Panc1 (cell line): Measurements from ENCODE around the gene MPPED1. TPM values are rescaled to one million over a fixed set of nuclear protein-coding genes. Genes with fewer than 3 reads are reported as not detected.

Experiments used
- ATAC-seq: fragments of 200-7000 bp; cut with Tn5 transposase; 2 replicates; pipeline ENCODE4 v1.9.1; 2020; ENCODE audit warnings: mild to moderate bottlenecking, moderate library complexity
- BruUV-seq: library from RNA; stranded (reverse); fragments of 400-500 nt; replicated peaks from 2 replicates; lab custom pipeline; 2021; lab: Mats Ljungman, UMichigan
- CTCF ChIA-PET: fragments of 300-600 bp; sonication (Branson Sonifier 250); formaldehyde crosslinking; loops from one replicate; lab custom pipeline; 2022; ENCODE audit warnings: antibody characterized with exemption; lab: Charles Lee
- POLR2A ChIA-PET: fragments of 300-600 bp; sonication (Branson Sonifier 250); formaldehyde crosslinking; loops from one replicate; lab custom pipeline; 2022; ENCODE audit warnings: antibody characterized with exemption; lab: Charles Lee
- DNase-seq: peaks from one replicate; pipeline ENCODE4 v3.0.0-alpha.2; 2010; ENCODE audit warnings: low read depth, low spot score
- H3K27ac ChIP-seq: 2 replicates; pipeline ENCODE4 v1.5.1; 2011; ENCODE audit warnings: mild to moderate bottlenecking, low read length, inconsistent platforms
- H3K27me3 ChIP-seq: fragments of 200-500 bp; sonication (Bioruptor generic); 2 replicates; pipeline ENCODE4 v1.6.0; 2014; ENCODE audit warnings: low read length, inconsistent platforms; ENCODE audit not compliant: control insufficient read depth, insufficient read depth
- H3K36me3 ChIP-seq: fragments of 200-500 bp; sonication (Bioruptor generic); 2 replicates; pipeline ENCODE4 v1.5.1; 2014; ENCODE audit warnings: inconsistent platforms, mild to moderate bottlenecking, low read length, moderate library complexity; ENCODE audit not compliant: control insufficient read depth, insufficient read depth
- H3K4me1 ChIP-seq: 2 replicates; pipeline ENCODE4 v1.5.1; 2011; ENCODE audit warnings: inconsistent platforms, mild to moderate bottlenecking, low read length, moderate library complexity; ENCODE audit not compliant: control insufficient read depth, insufficient read depth
- H3K4me3 ChIP-seq, 2 experiments: 2 replicates each; pipeline ENCODE4 v1.5.1; 2011 to 2012; ENCODE audit warnings: low read depth in 2 of 2, low read length in 2 of 2, mild to moderate bottlenecking in 2 of 2, inconsistent platforms in 1 of 2, moderate library complexity in 1 of 2
- H3K9me3 ChIP-seq: fragments of 200-500 bp; sonication (Bioruptor generic); 2 replicates; pipeline ENCODE4 v1.5.1; 2014; ENCODE audit warnings: low read depth, mild to moderate bottlenecking, inconsistent platforms, low read length, moderate library complexity; ENCODE audit not compliant: control insufficient read depth, insufficient read depth
- POLR2AphosphoS5 ChIP-seq: IDR thresholded peaks from 2 replicates; pipeline ENCODE4 v1.6.1; 2012; ENCODE audit warnings: mild to moderate bottlenecking, low read depth, low read length, moderate library complexity
- SIN3A ChIP-seq: IDR thresholded peaks from 2 replicates; pipeline ENCODE4 v1.6.1; 2012; ENCODE audit warnings: low read depth, mild to moderate bottlenecking, low read length, moderate library complexity, borderline replicate concordance; ENCODE audit not compliant: insufficient read depth
- TCF7L2 ChIP-seq: IDR thresholded peaks from 2 replicates; pipeline ENCODE4 v1.6.1; 2011; ENCODE audit warnings: mild to moderate bottlenecking, low read depth, low read length, inconsistent platforms
- in situ Hi-C: cut with HindIII; loops from 2 replicates; pipeline ENCODE4 v1.10.0; 2016; ENCODE audit warnings: low sequenced_read_pairs, low pct_unique_long_range_greater_than_20kb
- intact Hi-C: fragments of 100-400 bp; cut with micrococcal nuclease; formaldehyde crosslinking; loops from one replicate; pipeline ENCODE4 v1.10.0; 2022; ENCODE audit not compliant: unreplicated experiment
- total RNA-seq: library from RNA; stranded (reverse); gene quantifications from one replicate; pipeline ENCODE4 v1.2.1, GENCODE V29; 2021; ENCODE audit not compliant: unreplicated experiment
- TF ChIP-seq, protein P1 (sequence below), 2 experiments: IDR thresholded peaks; 2 replicates each; pipeline ENCODE4 v1.6.1; 2011 to 2012; ENCODE audit warnings: low read depth in 2 of 2, control low read depth in 1 of 2, low read length in 1 of 2, mild to moderate bottlenecking in 1 of 2, moderate library complexity in 1 of 2; ENCODE audit not compliant: insufficient read depth in 1 of 2
- TF ChIP-seq, protein P2 (sequence below): fragments of 450-650 bp; IDR thresholded peaks from 2 replicates; pipeline ENCODE4 v1.5.1; 2017; ENCODE audit warnings: mild to moderate bottlenecking

Gene MPPED1
- total RNA-seq, 1 experiment from 2014 or later = not detected

DNA sequence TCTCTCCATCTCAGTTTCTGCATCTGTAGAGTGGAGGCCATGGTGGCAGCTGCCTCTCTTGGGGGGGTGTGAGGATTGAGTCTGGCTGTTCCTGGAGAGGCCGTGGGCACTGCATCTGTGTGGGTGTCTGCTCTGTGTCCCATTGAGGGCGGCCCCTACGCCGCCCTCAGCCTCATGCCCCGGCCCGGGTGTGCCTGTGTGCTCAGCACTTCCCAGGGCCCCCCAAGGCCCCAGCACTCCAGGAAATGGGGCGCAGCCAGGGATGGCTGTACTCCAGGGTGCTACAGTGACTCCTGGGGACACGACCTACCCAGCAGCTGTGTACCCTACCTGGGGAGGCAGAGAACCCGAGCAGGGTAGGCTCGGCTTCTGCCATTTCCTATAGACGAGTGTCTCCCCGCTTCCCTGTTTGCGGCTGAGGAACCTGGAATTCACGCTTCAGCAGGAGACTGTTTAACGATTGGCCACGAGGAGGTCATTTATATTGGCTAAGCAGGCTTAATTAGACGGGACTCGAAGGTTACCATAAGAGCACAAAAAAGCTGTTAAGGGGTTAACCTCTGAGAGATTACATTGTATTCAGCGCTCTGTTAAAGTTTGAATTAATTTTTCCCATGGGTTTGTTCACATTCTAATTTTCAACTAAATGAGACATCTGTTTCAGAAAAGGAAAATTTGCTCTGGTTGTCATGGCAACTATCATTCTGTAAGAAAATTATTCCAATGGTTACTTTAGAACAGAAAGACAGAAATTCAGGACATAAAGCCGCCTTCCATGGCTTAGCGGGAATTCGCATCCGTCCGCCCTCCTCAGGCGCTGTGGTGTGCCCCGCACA is 76.4 kb downstream of the MPPED1 start:
- Histone ChIP-seq H3K27ac (no peak overlapping the region), H3K27me3 (no peaks in the 10 kb centered on the region), H3K9me3 (no peaks in the 10 kb centered on the region), H3K4me1 (no peaks in the 10 kb centered on the region), H3K4me3 (no peak overlapping the region), H3K36me3 (no peaks in the 10 kb centered on the region)
- in situ Hi-C loops (no loop called here), intact Hi-C loops (no loop called here)
- CTCF ChIA-PET = no interaction called here
- no peak for ATAC-seq
- no peak for DNase-seq
- POLR2A ChIA-PET = no interaction called here
- BruUV-seq = no TSS peak
- TF ChIP-seq TCF7L2 (no peak), SIN3A (no peak), POLR2AphosphoS5 (no peak)
- TF ChIP-seq, protein P1, sequence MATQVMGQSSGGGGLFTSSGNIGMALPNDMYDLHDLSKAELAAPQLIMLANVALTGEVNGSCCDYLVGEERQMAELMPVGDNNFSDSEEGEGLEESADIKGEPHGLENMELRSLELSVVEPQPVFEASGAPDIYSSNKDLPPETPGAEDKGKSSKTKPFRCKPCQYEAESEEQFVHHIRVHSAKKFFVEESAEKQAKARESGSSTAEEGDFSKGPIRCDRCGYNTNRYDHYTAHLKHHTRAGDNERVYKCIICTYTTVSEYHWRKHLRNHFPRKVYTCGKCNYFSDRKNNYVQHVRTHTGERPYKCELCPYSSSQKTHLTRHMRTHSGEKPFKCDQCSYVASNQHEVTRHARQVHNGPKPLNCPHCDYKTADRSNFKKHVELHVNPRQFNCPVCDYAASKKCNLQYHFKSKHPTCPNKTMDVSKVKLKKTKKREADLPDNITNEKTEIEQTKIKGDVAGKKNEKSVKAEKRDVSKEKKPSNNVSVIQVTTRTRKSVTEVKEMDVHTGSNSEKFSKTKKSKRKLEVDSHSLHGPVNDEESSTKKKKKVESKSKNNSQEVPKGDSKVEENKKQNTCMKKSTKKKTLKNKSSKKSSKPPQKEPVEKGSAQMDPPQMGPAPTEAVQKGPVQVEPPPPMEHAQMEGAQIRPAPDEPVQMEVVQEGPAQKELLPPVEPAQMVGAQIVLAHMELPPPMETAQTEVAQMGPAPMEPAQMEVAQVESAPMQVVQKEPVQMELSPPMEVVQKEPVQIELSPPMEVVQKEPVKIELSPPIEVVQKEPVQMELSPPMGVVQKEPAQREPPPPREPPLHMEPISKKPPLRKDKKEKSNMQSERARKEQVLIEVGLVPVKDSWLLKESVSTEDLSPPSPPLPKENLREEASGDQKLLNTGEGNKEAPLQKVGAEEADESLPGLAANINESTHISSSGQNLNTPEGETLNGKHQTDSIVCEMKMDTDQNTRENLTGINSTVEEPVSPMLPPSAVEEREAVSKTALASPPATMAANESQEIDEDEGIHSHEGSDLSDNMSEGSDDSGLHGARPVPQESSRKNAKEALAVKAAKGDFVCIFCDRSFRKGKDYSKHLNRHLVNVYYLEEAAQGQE (IDR thresholded peaks at IDR 0.05; ENCODE audit: insufficient read depth in 1 of 2, low read depth in 2 of 2, low read length in 1 of 2) = no peak
- TF ChIP-seq, protein P2, sequence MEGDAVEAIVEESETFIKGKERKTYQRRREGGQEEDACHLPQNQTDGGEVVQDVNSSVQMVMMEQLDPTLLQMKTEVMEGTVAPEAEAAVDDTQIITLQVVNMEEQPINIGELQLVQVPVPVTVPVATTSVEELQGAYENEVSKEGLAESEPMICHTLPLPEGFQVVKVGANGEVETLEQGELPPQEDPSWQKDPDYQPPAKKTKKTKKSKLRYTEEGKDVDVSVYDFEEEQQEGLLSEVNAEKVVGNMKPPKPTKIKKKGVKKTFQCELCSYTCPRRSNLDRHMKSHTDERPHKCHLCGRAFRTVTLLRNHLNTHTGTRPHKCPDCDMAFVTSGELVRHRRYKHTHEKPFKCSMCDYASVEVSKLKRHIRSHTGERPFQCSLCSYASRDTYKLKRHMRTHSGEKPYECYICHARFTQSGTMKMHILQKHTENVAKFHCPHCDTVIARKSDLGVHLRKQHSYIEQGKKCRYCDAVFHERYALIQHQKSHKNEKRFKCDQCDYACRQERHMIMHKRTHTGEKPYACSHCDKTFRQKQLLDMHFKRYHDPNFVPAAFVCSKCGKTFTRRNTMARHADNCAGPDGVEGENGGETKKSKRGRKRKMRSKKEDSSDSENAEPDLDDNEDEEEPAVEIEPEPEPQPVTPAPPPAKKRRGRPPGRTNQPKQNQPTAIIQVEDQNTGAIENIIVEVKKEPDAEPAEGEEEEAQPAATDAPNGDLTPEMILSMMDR = no peak

DNA sequence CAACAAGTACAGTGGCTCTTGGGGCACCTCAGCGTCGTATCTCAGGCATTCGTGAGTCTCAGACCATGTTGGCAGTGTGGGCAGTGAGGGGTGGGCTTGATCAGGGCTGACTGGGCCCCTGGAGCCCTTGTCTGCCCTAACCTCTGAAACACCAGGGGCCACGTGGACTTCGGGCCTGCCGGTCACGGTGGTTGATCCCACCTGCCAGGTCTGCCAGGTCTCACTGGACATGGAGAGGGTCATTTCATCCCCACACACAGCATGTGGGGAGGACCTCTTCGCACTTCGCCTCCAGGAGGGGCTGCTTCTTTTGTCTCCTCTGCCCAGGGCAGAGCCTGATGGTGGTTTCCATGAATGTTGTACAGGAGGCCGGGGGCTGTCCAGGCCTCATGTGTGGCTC is 77.1 kb downstream of the MPPED1 start:
- ChIA-PET CTCF (no interaction called here), POLR2A (no interaction called here)
- DNase-seq (no peak), ATAC-seq (no peak)
- intact Hi-C loops (no loop called here), in situ Hi-C loops (no loop called here)
- TF ChIP-seq, protein P2 = no peak
- TF ChIP-seq TCF7L2 = no peak
- TF ChIP-seq POLR2AphosphoS5 = no peak
- no peak for TF ChIP-seq SIN3A
- TF ChIP-seq, protein P1 (IDR thresholded peaks at IDR 0.05; ENCODE audit: insufficient read depth in 1 of 2, low read depth in 2 of 2, low read length in 1 of 2) = no peak
- H3K4me1 ChIP-seq = no peaks in the 10 kb centered on the region
- no peak overlapping the region for H3K4me3 ChIP-seq
- H3K36me3 ChIP-seq = no peaks in the 10 kb centered on the region
- BruUV-seq = no TSS peak
- no peaks in the 10 kb centered on the region for H3K9me3 ChIP-seq
- no peak overlapping the region for H3K27ac ChIP-seq
- no peaks in the 10 kb centered on the region for H3K27me3 ChIP-seq
